ENCODE data around the gene RBMY1D. TPM values are rescaled to one million over a fixed set of nuclear protein-coding genes. Genes with fewer than 3 reads are reported as not detected.

The RBMY1D gene
- total RNA-seq, 4 donors from 2014 or later = not detected

DNA sequence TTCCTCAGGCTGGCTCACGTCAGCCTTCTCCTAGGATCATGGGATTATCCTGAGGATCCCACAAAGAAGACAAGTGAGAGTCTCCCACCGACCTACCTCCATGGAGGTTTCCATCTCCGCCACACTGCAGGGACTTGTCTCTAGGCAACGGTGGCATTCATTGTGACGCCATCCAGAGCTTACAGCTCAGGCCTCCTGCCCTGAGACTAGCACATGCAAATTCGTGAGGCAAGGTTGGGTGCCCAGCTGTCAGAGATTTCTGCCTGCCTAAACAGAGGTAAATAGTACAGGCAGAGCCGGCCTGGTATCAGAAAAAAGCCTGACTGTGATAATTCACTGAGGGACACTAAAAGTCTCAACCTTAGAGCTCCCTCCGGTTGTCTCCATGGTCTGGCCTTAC lies 58.0 kb downstream of the RBMY1D start:
- DNase-seq (no peak), ATAC-seq (no peak)
- intact Hi-C loops (cut with DNase I; ENCODE audit: low total_unique reads) = no loop called here
- Histone ChIP-seq H3K4me1 (no peaks in the 10 kb centered on the region), H3K4me3 (no peak overlapping the region), H3K27me3 (no peaks in the 10 kb centered on the region), H3K27ac (no peak overlapping the region), H3K9me3 (no peaks in the 10 kb centered on the region), H3K36me3 (no peaks in the 10 kb centered on the region)
- in situ Hi-C loops (cut with MboI; ENCODE audit: low sequenced_read_pairs in 4 of 4) = no loop called here
- TF ChIP-seq, protein P1, sequence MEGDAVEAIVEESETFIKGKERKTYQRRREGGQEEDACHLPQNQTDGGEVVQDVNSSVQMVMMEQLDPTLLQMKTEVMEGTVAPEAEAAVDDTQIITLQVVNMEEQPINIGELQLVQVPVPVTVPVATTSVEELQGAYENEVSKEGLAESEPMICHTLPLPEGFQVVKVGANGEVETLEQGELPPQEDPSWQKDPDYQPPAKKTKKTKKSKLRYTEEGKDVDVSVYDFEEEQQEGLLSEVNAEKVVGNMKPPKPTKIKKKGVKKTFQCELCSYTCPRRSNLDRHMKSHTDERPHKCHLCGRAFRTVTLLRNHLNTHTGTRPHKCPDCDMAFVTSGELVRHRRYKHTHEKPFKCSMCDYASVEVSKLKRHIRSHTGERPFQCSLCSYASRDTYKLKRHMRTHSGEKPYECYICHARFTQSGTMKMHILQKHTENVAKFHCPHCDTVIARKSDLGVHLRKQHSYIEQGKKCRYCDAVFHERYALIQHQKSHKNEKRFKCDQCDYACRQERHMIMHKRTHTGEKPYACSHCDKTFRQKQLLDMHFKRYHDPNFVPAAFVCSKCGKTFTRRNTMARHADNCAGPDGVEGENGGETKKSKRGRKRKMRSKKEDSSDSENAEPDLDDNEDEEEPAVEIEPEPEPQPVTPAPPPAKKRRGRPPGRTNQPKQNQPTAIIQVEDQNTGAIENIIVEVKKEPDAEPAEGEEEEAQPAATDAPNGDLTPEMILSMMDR (IDR thresholded peaks at IDR 0.05 in 4 of 5, conservative IDR thresholded peaks at IDR 0.05 in 1 of 5) = no peak
- TF ChIP-seq POLR2A (IDR thresholded peaks at IDR 0.05) = no peak

DNA sequence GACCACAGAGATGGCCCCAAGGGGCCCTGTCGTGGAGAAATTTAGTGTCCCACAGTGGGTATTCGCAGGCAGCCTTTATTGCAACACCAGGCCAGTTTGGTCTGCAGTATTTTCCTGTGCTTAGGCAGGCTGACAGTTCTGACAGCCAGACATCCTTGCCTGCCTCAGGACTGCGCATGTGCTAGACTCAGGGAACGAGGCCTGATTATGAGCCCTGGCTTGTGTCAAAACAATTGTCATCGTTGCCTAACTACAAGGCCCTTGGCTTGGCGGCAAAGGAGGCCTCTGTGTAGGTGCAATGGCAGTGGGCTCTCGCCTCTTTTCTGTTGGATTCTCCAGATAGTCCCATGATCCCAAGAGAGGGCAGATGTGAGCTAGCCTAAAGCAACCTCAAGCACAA lies 59.3 kb downstream of the RBMY1D start:
- intact Hi-C loops (cut with DNase I; ENCODE audit: low total_unique reads) = no loop called here
- no peak overlapping the region for H3K4me3 ChIP-seq
- TF ChIP-seq, protein P1 (IDR thresholded peaks at IDR 0.05 in 4 of 5, conservative IDR thresholded peaks at IDR 0.05 in 1 of 5) = no peak
- no peaks in the 10 kb centered on the region for H3K4me1 ChIP-seq
- no peak for ATAC-seq
- no peaks in the 10 kb centered on the region for H3K27me3 ChIP-seq
- in situ Hi-C loops (cut with MboI; ENCODE audit: low sequenced_read_pairs in 4 of 4) = no loop called here
- DNase-seq = no peak
- no peak overlapping the region for H3K27ac ChIP-seq
- H3K9me3 ChIP-seq = no peaks in the 10 kb centered on the region
- no peaks in the 10 kb centered on the region for H3K36me3 ChIP-seq

Other genes starting within 250 kb of the RBMY1D start
- gene RBMY1E, start 23.5 kb upstream of the RBMY1D start, total RNA-seq = not detected

Measured in gastrocnemius medialis (tissue), 4 donors.